HG03442 (cell line): ENCODE measurements around the gene CRISPLD2.

ENCODE experiments used
- ATAC-seq: cut with Tn5 transposase; IDR thresholded peaks from one replicate; pipeline ENCODE4 v1.9.1; 2021; ENCODE audit warnings: mild to moderate bottlenecking, moderate library complexity; ENCODE audit not compliant: unreplicated experiment

Gene CRISPLD2

DNA sequence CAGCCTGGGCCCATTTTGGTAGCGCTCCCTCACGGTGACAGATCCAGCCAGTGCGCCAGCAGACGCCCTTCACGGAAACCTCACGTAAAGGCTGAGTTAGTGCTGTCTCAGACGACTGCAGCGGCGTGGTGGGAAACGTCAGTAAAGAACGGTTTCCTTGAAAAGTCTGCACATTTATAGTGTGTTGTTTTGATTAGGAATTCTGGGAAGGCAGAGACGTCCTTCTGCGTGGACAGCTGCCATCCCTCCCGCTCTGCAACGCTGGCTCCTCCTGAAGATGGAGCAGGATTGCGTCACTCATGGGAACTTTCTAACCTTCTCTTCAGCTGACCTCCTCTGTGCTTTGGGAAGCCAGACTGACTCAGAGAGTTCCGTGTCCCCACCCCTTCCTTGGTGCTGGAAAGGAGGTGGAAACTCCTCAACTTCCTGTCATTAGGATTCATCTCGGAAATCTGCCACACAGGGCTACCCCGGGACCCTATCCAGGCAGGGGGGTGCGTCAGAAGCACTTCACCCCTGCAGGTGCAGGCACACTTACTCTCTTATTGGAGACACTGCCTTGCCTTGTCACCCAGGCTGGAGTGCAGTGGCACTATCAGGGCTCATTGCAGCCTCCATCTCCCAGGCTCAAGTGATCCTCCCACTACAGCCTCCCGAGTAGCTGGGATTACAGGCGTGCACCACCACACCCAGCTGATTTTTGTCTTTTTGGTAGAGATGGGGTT lies 24.3 kb upstream of the CRISPLD2 start:
- ATAC-seq = no peak

DNA sequence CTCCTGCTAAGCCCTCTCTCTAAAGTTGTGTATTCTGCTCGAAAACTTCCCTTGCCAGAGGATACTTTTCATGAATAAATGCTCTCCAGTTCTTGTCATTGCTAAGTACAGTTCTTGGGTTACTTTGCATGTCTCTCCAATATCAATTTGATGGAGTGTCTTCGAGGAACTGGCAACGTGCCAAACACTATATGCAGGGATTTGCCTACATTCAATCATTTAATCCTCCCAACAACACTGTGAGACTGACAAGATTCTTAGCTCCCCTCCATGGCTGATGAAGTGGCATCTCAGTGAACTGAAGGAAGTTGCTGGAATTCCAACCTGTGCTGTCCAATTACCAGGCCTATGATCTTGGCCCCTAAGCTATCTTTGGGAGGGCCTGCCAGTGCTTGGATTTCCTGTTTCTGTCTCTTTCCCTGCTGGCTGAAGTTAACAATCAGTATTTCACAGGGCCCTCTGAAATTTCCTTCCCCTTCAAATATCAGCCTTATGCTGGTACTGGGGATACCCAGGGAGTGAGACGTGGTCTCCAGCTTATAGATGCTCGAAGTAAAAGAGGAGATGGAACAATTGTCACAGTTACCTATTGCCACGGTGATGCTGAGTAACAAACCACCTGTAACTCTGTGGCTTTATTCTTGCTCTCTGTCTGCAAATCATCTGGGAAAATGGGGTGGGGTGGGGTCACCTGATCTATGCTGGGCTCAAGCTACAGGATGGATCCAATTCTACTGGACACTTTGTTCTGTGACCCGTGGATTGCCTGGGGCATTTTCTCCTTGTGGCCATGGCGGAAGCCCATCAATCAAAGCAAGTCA lies 19.4 kb upstream of the CRISPLD2 start:
- ATAC-seq = no peak

- no peak for ATAC-seq
Measured at GRCh38 chr16:84803146-84803545, 16.6 kb upstream of the CRISPLD2 start.

DNA sequence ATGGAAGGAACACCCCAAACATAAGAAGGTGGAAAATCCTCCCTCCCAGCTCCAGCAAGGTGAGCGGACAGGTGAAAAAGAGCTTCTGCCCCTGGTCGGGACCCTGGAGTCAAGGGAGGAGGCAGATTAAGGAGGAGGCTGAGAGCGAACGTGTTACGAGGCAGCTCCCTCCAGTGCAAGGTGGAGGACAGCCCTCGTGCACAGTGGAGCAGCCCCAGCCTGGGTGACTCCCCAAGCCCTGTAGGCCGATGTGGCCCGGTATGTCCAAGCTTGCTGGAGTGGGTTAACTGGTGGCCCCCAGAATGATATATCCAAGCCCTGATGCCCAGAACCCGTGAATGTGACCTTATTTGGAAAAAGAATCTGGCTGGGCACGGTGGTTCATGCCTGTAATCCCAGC lies 15.5 kb upstream of the CRISPLD2 start:
- no peak for ATAC-seq

DNA sequence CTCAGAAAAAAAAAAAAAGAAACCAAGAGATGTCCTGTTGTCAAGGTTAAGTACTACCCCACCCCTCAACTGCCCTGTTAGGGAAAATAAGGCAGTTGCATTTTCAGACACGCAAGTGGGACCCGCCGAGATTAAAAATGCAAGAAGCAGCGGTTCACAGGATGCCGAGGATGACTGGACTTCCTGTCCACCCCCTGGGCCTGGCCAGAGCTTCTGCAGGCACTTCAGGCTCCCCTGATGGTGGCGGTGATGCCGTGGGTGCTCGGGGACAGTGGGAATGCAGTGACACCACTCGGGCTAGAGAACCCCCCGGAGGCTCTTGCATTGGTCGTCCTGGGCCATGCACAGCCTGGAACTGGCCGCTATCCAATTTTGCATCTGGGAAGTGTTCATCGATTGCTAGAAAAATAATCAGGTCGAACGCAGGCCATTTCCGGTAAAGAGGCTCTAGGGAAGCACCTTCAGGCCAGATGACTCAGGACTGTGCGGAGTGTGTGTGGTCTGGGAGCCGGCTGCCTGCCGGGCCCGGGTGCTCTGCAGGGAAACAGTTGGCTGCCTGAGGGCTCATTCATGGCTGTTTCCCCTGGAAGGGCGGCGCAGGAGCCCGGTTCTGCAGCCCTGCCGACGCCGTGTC lies 13.4 kb upstream of the CRISPLD2 start:
- ATAC-seq = no peak

DNA sequence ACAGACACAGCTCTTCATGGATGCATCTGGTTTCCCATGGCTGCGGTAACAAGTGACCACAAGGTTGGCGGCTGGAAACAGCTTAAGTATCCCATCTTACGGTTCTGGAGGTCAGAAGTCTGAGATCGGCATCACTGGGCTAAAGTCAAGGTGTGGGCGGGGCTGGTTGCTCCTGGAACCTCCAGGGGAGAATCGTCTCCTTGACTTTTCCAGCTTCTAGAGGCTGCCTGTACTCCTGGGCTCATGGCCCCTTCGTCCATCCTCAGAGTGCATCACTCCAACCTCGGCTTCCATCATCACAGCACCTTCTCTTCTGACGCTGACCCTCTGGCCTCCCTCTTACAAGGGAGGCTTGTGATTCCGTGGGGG lies 12.9 kb upstream of the CRISPLD2 start:
- ATAC-seq = no peak

GRCh38 chr16:84807776-84808175 lies 12.0 kb upstream of the CRISPLD2 start:
- no peak for ATAC-seq

- no peak for ATAC-seq
Measured at GRCh38 chr16:84808826-84809225, 11.0 kb upstream of the CRISPLD2 start.

DNA sequence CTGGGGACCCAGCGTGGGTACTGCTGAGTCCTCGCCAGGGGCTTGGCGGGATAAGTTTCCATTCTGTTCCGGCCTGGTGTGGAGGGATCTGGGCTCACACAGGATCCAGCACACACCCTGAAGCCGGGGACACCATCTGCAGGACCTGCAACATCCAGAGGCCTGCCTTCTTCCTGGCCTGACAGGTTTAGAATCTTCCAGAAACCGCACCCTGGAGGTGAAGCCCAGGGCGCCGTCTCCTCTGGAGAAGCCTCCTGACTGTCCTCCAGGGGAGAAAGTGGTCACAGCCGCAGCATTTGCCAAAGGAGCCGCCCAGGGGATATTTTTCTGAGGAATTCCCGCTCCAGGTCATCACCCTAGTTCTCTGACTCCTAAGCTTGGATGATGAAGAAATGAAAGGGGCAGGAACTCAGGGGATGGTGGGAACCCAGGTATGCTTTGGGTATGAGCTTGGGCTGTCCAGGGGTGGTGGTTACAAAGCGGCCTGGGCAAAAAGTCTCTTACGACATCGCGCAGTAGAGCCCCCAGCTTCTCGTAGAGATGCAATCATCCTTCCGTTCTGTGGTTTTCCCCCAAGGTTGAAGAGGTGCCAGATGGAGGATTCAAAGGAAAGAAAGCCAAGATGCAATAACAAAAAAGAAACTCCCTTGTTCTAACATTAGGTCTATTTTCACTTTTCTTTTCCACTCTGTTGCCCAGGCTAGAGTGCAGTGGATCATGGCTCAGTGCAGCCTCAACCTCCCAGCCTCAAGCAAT lies 9.1 kb upstream of the CRISPLD2 start:
- no peak for ATAC-seq

DNA sequence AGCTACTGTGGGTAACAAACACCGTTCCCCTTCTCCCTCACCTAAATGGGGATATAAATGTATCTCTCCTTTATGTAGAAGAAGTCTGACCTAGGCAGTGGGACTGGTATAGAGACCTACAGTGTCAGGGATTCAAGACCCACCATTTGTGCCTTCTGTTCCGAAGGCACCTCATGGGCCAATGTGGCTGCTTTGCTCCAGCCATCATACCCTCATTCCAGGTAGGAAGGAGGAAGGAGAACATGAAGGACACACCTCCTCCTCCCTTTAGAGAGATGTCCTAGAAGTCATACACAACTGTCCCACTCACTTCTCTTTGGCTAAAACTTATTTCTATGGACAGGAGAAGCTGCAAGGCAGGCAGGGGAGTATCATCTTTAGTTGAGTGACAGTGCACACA lies 8.3 kb upstream of the CRISPLD2 start:
- no peak for ATAC-seq

- no peak for ATAC-seq
Measured at GRCh38 chr16:84813141-84813934, 6.4 kb upstream of the CRISPLD2 start.

GRCh38 chr16:84815462-84815861 lies 4.3 kb upstream of the CRISPLD2 start:
- ATAC-seq = no peak

DNA sequence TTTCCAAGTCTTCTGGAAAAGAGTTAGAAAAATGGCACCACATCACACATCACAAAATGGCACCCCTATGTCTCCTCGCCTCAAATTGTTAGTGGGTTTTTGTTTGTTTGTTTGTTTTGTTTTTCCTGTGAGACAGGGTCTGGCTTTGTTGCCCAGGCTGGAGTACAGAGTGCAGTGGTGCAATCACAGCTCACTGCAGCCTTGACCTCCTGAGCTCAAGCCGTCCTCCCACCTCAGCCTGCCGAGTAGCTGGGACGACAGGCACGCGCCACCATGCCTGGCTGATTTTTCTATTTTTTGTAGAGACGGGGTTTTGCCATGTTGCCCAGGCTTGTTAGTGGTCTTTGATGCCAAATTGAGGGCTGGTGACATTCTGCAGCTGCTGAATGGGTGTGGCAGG lies 3.8 kb upstream of the CRISPLD2 start:
- ATAC-seq = no peak

GRCh38 chr16:84816485-84816884 lies 3.3 kb upstream of the CRISPLD2 start:
- ATAC-seq = no peak

GRCh38 chr16:84817206-84817605 lies 2.6 kb upstream of the CRISPLD2 start:
- ATAC-seq = no peak

DNA sequence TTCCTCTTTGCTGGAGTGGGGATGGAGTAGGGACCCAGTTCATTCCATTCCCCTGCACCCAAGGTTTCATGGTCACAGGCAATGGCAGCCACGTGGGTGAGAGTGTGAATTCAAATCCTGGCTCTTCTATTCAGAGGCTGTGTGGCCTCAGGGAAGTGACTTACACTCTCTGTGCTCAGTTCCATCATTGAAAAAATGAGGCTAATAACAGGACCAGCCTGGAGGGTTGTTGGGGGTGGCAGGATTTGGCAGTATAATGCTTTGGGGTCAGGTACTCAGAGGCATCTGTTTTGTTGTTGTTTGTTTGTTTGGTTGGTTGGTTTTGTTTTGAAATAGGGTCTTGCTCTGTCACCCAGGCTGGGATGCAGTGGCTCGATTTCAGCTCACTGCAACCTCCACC lies 2.2 kb upstream of the CRISPLD2 start:
- ATAC-seq = no peak

DNA sequence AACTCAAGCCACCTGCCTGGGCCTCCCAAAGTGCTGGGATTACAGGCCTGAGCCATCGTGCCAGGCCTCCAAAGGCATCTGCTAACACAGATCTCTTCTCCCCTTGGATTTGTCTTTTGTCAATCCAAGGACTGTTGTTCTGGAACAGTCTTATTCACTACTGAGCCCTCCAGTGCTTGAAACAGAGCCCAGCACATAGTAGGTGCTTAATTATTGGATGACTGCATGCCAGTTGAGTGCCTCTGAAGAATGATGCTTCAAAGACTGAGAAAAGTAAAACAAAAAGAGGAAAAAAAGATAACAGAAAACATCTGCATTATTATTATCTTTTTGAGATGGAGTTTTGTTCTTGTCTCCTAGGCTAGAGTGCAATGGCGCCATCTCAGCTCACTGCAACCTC lies 1.7 kb upstream of the CRISPLD2 start:
- ATAC-seq = no peak

DNA sequence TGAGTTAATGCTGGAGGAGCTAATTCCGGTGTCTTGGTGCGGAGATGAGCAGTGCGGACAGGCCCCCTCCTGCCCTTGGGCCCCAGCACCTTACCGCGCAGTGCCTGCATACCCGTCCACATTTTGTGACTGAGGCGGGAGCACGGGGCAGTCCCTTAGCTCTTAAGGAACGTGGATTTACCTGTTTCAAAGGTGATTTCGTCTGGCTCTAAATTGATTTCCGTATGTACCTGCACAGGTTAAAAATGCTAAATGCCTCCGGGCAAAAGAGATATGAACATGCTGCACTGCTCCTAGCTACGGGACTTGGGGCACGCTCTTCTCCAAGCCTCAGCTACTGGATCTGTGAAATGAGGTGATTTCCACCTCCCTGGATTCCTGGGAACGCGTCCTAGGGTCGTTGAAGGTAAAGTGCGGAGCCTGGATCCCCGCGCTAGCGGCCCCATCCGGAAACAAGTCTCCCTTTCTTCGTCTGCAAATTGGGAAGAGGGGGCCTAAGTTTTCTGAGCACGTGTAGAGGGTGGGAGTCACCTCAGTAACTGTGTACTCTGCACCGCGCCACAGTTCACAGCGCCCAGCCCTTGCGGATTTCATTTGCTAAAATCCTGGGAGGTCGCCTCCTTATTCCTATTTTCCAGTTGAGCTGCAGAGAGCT lies 669 bp upstream of the CRISPLD2 start:
- no peak for ATAC-seq

DNA sequence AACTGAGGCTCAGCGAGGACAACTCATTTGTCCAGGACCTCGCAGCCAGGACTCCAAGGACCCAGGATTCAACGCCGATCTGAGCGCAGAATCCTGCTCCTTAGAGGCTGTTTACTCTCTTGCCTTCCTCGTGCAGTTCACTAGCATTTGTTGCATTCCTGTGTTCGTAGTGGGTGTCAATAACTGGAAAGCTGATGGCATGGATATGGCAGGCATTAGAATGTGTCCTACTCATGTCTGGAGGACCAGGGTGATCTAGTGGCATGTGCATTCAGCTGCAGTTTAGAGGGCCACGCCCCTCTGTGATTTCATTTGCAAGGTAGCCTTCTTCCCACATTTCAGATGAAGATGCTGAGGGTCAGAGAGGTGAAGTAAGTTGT lies 510 bp downstream of the CRISPLD2 start:
- ATAC-seq = no peak

- ATAC-seq = no peak
Measured at GRCh38 chr16:84820771-84821170, 986 bp downstream of the CRISPLD2 start.
